ENCODE measurements around the gene NPAS3.

NPAS3 gene

DNA sequence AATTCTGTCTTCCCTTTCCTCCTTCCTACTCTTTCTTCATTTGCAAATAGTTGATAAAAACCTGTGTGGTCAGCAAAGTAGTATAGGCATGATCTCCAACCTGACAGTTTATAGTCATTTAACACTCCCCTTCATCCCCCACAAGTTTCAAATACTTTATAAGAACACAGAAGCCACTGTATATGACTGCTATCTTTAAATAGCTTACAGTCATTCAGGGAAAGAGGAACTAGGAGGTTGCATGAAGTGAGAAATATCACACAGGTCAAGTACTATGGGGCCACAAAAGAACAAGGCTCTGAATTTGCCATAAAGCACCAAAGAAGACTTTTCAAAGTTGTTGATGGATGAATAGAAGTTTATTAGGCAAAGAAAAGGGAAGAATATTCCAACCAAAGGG, 431.3 kb downstream of the NPAS3 start:
- DNase-seq (ENCODE audit: low read depth in 3 of 3, low spot score in 1 of 3): no peak

DNA sequence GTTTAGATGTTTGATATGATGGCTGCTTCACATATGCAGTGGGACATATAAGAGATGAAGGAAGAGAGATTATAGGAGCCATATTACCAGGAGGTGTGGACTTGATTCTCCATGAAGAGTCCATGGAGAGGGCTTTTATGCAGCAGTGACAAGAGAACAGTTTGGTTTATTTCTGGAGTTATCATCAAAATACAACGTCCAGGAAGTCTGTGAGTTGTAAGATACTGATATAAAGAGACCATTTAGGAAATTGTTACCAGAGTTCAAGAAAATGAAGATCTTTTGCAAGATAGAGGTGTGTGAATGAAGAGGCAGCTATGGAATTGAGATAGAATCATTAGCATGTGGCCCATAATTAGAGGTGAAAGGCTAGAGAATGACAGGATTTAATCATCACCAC, 431.7 kb downstream of the NPAS3 start:
- no peak for DNase-seq (ENCODE audit: low read depth in 3 of 3, low spot score in 1 of 3)

DNA sequence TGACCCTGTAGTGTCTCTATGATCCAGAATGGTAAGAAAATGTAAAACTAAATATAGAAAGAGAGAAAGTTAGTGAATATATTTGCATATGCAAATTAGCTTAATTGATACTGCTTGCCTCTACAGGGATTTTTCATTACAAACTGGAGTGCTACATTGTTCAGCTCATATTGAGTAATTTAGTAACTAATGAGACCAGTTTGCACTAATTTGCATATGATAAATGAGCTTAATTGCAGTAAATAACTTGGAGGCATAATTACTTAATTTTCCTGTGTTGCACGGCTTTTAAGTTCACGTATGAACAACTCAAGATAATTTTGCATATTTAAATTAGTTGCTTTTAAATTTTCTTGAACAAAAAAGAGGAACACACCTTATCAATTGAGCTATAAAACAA, 436.5 kb downstream of the NPAS3 start:
- DNase-seq (ENCODE audit: low read depth in 3 of 3, low spot score in 1 of 3): no peak

DNA sequence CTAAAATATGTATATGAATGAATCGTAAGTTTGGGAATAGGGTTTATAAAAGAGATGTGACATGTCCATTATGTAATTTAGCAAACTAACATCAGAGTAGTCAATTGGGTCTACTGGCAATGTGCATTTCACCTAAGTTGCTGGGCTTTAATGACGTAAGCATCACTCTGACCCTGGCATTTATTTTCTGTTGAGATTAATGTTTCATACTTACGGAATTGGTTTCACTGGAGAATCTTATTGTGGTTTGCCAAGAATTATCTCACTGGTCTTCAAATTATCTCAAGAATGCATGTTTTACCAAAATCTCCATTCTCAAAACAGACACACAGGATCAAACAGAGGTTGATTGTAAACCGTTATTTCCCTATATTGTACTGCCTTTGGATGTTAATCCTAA, 437.1 kb downstream of the NPAS3 start:
- DNase-seq (ENCODE audit: low read depth in 3 of 3, low spot score in 1 of 3): no peak

DNA sequence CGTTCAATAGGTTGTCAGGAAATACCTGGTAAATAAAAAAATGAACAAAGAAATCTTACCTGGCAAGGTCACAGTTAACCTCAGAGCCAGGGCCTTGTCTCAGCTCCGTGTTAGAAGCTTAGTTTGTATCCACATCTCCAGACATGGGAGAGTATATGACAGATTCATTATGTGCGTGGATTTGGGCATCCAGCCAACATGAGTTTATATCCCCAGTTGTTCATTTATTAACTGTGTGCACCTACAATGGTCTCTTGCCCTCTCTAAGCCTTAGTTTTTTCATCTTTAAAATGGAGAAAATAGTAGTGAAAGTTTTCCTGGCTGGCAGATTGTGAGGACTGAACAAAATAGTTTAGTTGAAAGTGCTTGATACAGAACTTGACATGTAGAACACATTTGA, 437.8 kb downstream of the NPAS3 start:
- DNase-seq (ENCODE audit: low read depth in 3 of 3, low spot score in 1 of 3): no peak

DNA sequence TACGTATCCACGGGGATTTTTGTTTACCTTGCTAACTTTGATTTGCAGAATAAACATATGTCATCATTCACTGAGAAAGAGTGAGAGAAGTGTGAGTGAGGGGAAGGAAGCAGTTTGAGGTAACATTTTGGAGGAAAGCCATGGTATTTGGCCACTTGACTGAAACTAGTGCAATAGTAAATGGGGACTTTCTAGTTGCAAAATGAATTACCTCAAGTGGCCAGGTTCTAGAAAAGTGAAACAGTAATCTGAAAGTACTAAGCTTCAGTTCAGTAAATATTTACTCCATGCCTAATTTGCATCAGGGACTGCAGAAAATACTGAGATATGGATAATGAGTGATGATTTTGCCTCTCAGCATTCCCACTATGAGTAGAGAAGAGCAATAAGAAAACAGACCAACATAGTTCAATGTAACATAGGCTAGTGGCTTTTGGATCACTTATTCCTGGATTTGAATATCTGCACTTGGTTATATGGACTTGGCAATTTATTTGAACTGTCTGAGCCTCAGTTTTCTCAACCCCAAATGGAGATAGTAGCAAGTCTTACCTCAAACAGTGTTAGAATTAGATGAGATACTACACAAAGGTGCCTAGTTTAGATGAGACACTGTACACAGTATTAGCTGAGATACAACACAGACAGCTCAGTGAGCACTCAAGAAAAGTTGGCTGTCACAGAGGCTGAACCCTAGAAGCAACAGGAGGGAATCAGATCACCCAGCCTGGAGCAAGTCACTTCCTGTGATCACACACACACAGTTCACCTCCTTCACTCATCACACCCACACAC, 439.1 kb downstream of the NPAS3 start:
- DNase-seq (ENCODE audit: low read depth in 3 of 3, low spot score in 1 of 3): no peak

DNA sequence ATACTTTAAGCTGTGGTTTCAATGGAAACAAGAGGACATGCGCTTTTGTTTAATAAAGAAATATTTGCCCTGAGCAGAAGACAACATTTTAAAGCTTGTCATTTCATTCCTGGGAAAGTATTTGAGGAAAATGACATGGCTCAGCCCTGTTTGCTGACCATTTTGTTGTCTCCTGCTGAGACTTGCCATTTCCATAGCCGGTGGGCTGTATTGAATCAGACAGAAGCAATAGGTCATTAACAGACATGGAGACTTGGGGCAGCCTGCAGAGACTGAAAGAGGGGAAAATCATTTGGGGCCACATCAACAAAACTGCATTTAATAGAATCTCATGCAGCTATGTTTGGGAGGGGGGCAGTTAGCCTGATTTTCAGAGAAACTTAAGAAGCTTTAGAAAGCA, 443.0 kb downstream of the NPAS3 start:
- no peak for DNase-seq (ENCODE audit: low read depth in 3 of 3, low spot score in 1 of 3)

DNA sequence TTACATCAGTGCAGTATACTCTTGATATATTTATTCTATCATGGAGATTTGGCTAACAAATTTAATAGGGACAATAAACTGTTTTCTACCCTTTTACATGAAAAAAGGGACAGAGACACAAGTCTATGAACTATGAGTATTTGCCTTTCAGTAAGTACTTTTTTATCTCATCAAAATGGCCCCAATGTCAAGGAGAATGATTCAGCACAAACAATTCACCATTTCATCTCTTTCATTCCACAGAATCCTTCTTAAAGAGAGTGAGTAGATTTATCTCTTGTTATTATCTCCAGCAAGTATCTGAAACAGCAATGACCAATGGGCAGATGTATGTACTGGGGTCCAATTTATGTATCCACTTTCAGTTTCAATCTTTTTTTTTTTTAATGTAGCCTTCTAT, 447.5 kb downstream of the NPAS3 start:
- DNase-seq (ENCODE audit: low read depth in 3 of 3, low spot score in 1 of 3): no peak

DNA sequence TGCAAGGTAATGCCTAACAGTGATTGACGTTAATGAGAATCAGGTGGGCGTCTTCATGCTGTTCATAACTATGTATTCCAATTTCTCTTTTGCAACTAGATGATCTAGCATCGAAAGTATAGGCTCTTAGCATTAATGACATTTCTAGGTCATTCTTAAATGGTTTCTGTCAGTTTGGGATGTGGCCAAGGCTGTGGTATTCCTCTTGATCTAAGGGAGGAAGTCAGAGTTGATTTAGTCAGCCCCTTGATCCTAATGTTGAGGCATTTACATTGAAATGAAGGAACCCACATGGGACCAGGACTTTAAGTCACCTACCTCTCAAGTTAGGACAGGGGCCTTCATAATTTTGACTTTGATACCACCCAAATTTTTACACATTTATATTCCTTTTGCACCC, 448.1 kb downstream of the NPAS3 start:
- DNase-seq (ENCODE audit: low read depth in 3 of 3, low spot score in 1 of 3): no peak

DNA sequence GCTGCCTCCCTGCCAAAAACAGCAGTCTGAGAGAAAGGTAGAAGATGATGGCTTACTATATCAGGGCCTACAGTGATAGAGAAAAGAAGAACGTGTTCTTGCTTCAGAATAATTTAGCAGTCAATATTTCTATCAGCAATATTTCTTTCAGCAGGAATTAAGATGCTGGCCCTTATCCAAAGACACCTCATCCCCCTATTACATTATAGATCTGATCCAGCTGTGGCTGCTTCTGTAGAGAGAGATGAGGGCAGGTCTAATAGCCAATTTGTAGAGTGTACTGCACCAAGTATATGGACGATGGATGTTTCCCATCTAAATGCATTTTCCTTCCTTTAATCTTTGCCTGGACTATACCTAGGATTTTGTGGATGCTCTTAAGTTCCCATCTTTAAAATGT, 451.7 kb downstream of the NPAS3 start:
- no peak for DNase-seq (ENCODE audit: low read depth in 3 of 3, low spot score in 1 of 3)

DNA sequence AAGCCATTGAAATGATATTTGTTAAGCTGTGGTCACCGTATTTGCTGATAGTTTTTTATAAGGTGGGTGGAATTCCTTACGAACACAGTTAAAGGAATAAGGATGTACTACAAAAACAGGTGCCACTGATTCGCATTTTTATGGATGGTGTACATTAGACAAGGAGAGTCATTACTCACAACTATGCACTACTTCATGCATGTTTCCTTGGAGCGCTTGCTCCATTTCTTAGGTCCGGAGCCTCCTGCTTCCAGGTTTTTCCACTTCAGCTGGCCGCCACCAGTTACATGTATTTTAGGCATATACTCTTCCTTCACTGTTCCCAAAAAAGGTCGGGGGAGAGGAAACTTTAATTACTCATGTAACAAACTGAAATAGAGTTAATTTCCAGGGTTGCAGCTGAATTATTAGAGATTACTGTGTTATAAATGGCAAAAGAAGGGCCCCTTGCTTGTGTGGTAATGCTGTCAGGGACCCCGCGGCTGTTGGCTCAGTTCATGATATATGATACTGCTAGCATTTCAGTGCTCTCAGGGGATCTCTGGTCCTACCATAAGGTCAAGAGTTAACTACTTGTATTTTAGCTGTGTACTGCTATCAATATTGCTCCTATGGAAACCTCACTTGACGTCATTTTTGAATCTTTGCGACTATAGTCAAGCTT, 454.7 kb downstream of the NPAS3 start:
- no peak for DNase-seq (ENCODE audit: low read depth in 3 of 3, low spot score in 1 of 3)

DNA sequence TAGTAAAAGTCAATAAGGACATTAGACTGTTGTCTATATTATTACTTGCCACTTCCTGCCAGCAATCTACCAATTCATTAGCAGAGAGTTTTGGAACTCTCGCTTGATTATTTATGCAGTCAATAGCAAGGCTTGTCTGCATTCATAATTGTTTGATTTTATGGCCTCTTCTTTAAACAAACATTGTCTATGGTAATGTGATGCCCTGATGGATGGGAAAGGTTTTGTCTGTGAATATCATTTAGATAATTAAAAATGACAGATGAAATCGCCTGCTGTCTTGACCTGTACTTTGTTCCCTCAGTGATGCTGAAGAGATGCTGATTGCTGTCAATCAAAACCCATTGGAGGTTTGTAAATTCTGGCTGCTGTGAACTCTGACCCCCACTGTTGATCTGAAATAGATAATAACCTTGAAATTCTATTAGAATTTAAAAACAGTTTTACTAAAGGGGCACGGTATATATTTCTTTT, 455.3 kb downstream of the NPAS3 start:
- no peak for DNase-seq (ENCODE audit: low read depth in 3 of 3, low spot score in 1 of 3)

DNA sequence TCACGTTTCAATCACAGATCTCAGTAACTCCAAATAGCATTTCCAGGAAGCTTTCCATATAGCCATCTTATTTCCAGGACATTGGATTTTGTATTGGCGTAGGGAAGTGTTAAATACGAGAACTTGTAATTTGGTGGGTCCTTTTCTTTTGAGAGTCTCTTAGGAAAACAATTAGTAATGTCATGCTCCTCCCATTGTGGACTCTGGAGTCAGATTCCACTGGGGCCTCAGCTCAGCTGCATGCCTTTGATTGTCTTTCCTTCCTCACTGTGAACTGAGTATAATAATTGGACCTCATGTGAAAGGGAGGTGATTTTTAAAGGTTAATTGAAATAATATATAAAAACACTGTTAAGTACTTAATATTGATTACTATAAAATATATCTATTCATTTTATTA, 462.6 kb downstream of the NPAS3 start:
- no peak for DNase-seq (ENCODE audit: low read depth in 3 of 3, low spot score in 1 of 3)

DNA sequence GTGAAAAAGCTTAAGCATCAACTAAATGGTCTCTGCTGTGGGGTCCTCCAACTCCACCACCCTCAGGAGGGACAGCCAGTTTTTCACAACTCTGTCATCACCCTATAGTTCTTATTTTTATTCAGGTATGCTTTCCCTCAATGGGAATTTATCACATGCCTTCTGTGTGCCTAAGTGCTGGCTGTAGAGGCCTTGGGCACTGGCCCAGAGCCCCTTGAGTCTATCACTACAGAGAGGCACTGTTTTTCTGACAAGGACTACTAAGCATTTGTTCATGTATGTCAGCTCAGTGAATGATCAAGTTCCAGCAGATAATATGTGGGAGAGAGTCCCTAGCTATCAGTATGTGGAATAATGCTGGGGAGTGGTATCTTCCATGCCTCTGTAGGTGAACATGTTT, 463.9 kb downstream of the NPAS3 start:
- DNase-seq (ENCODE audit: low read depth in 3 of 3, low spot score in 1 of 3): no peak

DNA sequence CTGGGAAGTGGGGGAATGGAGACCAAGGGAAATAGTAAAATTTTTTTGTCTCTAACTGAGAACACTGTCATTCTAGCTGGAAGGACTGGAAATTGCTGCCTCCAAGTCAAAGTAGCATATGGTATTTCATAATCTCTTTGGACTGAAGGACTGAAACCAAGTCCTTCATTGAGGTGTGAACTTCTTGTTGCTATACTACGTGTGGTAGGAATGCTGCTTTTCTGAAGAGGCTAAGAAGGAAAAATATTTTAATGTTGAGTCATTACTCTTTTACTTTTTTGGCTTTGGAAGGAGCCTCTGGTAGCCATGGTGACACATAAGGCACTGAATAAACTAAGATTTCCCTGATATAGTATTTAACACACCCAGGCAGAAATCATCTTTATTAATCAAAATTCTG, 465.4 kb downstream of the NPAS3 start:
- DNase-seq (ENCODE audit: low read depth in 3 of 3, low spot score in 1 of 3): no peak

DNA sequence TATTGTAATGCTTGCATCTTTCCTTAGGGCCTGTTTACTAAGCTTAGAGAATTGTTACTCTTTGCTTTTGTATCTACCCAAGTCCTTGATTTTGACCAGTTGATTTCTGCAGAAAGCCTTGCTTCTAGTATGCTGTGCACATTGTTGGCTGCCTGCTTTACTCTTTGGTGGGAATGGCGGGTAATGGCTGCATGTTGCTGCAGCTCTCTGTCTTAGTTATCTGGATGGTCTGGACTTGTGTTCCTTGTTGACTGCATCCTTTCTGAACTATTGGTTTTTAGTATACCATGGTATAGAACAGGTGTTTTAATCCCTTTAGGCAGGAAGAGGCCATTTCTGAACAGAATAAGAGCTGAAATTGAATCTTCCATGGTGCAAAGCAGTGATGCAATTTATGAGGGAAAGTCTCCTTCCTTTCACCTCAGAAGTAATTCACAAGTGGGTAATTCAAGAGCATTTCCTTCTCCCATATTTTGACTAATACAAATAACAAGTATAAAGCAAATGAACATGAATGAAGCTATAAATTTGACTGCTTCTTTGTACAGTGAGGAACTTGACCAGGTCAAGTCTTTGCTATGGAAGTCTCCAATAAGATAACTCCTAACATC, 466.4 kb downstream of the NPAS3 start:
- DNase-seq (ENCODE audit: low read depth in 3 of 3, low spot score in 1 of 3): no peak

DNA sequence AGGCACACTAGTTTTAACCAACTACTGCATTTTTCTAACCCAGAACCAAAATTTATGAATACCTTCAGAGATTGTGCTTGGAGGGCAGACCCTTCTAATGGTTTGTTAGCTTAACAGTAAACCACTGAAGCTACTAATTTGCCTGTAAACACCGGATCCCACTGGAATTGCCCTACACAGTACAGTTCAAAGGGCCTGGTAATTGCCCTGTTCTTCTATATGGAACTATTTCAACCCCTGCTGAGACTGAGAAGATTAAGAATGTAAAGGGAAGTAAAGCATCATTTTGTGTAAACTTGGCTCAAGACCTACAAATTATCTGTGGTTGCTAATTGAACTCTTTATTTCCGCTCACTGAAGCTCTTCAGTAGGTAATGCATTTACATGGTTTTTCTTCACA, 468.1 kb downstream of the NPAS3 start:
- DNase-seq (ENCODE audit: low read depth in 3 of 3, low spot score in 1 of 3): no peak

DNA sequence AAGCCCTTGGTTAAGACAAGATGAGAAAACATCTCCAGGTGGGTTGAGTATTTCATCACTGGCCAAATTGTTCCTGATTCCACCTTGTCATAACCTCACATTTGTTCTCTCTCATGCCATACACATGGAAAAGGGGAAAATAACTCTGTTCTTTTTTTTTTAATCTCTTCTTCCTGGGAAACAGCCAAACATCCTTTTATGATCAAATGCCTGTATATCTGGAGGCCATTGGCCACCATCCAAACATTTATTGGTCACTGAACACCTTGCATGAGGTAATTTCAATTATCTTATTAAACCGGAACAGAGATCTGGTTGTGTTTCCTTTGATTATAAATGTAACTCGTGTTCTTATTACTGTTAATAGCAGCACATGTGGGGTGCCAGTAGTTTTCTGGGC, 469.6 kb downstream of the NPAS3 start:
- no peak for DNase-seq (ENCODE audit: low read depth in 3 of 3, low spot score in 1 of 3)

DNA sequence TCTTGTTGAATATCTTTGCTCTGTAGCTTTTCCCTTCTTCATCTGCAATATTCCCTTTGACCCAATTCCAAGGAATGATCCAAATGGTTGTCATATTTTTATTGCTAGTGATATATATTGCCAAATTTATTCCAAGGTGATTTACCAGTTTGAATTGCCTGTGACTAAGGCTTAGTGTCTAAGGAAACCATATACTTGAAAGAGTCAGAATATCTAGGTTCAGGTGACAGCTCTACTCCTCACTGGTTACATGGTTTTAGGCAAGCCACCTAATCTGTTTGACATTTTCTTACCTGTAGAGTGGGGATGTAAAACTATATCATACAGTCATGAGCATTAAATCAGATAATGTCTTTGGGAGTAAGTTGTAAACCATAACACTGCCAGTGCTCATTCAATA, 473.8 kb downstream of the NPAS3 start:
- DNase-seq (ENCODE audit: low read depth in 3 of 3, low spot score in 1 of 3): no peak

DNA sequence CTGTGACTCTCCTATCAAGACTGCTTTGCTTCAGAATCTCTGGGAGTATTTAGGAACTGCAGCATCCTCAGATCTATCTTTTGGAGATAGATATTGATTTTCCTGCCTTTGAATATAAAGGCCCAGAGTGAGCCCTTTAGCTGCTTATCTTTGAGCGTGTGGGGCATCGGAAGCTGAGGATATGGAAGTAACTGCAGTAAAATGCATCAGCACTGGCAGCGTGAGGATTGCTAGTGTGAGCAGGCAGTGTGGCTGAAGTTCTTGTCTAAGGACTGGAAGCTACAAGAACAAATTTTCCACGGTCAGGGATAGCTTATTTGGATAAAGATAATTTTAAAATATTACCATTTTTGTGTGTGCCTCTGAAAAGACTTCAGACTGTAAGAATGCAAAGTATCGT, 474.7 kb downstream of the NPAS3 start:
- DNase-seq (ENCODE audit: low read depth in 3 of 3, low spot score in 1 of 3): no peak

DNA sequence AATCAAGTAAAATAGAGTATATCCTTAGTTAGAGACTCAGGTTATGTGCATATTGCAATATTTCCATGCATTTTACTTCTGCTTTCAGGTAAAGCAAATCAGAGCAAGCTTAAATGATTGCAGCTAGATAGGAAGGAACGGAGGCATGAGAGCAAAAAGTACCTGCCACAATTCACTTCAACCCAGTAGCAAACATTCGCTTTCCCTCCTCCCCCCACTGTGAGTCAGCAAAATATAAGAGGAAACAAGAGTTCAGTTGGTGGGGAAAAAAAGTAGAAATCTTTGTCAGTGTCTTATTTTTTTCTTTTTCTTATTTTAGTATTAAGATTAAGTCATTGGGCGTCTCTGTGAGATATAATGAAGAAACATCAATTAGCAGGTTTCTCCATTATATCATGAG, 475.4 kb downstream of the NPAS3 start:
- no peak for DNase-seq (ENCODE audit: low read depth in 3 of 3, low spot score in 1 of 3)

DNA sequence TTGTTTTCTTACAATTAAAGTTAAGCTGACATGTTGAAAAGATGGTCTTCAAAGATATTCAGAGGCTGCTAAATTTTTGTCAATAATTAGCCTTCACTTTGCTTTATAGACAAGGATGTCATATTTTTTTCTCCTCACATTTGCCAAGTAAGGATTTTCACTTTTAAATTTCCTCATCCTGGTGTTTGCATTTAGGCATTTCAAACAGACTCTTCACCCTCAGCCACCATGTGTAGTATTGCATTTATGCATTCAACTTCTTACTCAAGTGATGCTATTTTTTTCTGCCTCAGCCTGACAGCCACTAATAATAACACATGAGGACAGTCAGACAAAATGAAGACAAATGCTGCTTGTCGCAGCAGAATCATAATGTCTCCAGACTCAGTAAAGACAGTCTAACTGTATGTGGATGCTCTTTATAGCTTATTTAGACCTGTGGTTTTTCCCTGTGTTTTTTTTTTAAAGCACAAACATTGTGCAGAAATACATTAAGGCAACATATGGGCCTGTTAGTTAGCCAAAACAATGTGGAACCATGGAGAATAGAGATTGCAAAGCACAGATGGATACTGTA, 481.5 kb downstream of the NPAS3 start:
- no peak for DNase-seq (ENCODE audit: low read depth in 3 of 3, low spot score in 1 of 3)
